Measurements from ENCODE around the gene USP53.

Gene USP53

GRCh38 chr4:119260528-119260927 is 48.0 kb downstream of the USP53 start:
- Histone ChIP-seq H3K4me2 (ENCODE audit: low read depth, low read length, poor library complexity, severe bottlenecking) (no peak overlapping the region), H3F3A (ENCODE audit: insufficient read depth) (no peaks in the 10 kb centered on the region), H3K36me3 (ENCODE audit: low read length) (no peaks in the 10 kb centered on the region)

GRCh38 chr4:119261986-119262385 is 49.5 kb downstream of the USP53 start:
- TF ChIP-seq EZH2phosphoT487 (conservative IDR thresholded peaks at IDR 0.05; ENCODE audit: low read length) (no peak), CTCF (IDR thresholded peaks at IDR 0.05; ENCODE audit: insufficient read depth, low read length, poor library complexity, severe bottlenecking) (no peak)
- Histone ChIP-seq H3K27ac (ENCODE audit: low read depth, low read length) (no peak overlapping the region), H3K36me3 (ENCODE audit: low read length) (no peaks in the 10 kb centered on the region), H3F3A (ENCODE audit: insufficient read depth) (no peaks in the 10 kb centered on the region), H3K4me3 (ENCODE audit: insufficient read depth, low read length, poor library complexity, severe bottlenecking) (no peak overlapping the region), H3K9me3 (ENCODE audit: insufficient read depth, low read length) (no peaks in the 10 kb centered on the region), H3K27me3 (ENCODE audit: low read length) (no peaks in the 10 kb centered on the region), H2AFZ (ENCODE audit: low read depth, low read length, severe bottlenecking) (no peak overlapping the region), H3K79me2 (ENCODE audit: insufficient read depth, low read length) (no peaks in the 10 kb centered on the region), H4K20me1 (ENCODE audit: low read depth, low read length) (no peaks in the 10 kb centered on the region), H3K4me2 (ENCODE audit: low read depth, low read length, poor library complexity, severe bottlenecking) (no peak overlapping the region), H3K9me2 (replicated peaks; ENCODE audit: insufficient read depth, low read length) (no peaks in the 10 kb centered on the region), H3K9ac (ENCODE audit: low read length) (no peak overlapping the region)

More at GRCh38 chr4:119260528-119260927, 48.0 kb downstream of the USP53 start:
- TF ChIP-seq EZH2phosphoT487 (conservative IDR thresholded peaks at IDR 0.05; ENCODE audit: low read length) (no peak), CTCF (IDR thresholded peaks at IDR 0.05; ENCODE audit: insufficient read depth, low read length, poor library complexity, severe bottlenecking) (no peak)
- no peak overlapping the region for H3K27ac ChIP-seq (ENCODE audit: low read depth, low read length)
- H4K20me1 ChIP-seq (ENCODE audit: low read depth, low read length), result no peaks in the 10 kb centered on the region
- no peaks in the 10 kb centered on the region for H3K79me2 ChIP-seq (ENCODE audit: insufficient read depth, low read length)
- H3K9me3 ChIP-seq (ENCODE audit: insufficient read depth, low read length), result no peaks in the 10 kb centered on the region
- H3K4me3 ChIP-seq (ENCODE audit: insufficient read depth, low read length, poor library complexity, severe bottlenecking), result no peak overlapping the region
- H2AFZ ChIP-seq (ENCODE audit: low read depth, low read length, severe bottlenecking), result no peak overlapping the region
- no peaks in the 10 kb centered on the region for H3K9me2 ChIP-seq (replicated peaks; ENCODE audit: insufficient read depth, low read length)
- no peak overlapping the region for H3K9ac ChIP-seq (ENCODE audit: low read length)
- no peaks in the 10 kb centered on the region for H3K27me3 ChIP-seq (ENCODE audit: low read length)

GRCh38 chr4:119264743-119265142 is 52.2 kb downstream of the USP53 start:
- Histone ChIP-seq H3K27ac (ENCODE audit: low read depth, low read length) (no peak overlapping the region), H3K36me3 (ENCODE audit: low read length) (no peaks in the 10 kb centered on the region), H2AFZ (ENCODE audit: low read depth, low read length, severe bottlenecking) (no peak overlapping the region), H3K79me2 (ENCODE audit: insufficient read depth, low read length) (no peaks in the 10 kb centered on the region), H3F3A (ENCODE audit: insufficient read depth) (no peaks in the 10 kb centered on the region), H3K9me3 (ENCODE audit: insufficient read depth, low read length) (no peaks in the 10 kb centered on the region), H3K27me3 (ENCODE audit: low read length) (no peaks in the 10 kb centered on the region), H4K20me1 (ENCODE audit: low read depth, low read length) (no peaks in the 10 kb centered on the region), H3K9ac (ENCODE audit: low read length) (no peak overlapping the region), H3K4me2 (ENCODE audit: low read depth, low read length, poor library complexity, severe bottlenecking) (no peak overlapping the region), H3K4me3 (ENCODE audit: insufficient read depth, low read length, poor library complexity, severe bottlenecking) (no peak overlapping the region), H3K9me2 (replicated peaks; ENCODE audit: insufficient read depth, low read length) (no peaks in the 10 kb centered on the region)
- TF ChIP-seq EZH2phosphoT487 (conservative IDR thresholded peaks at IDR 0.05; ENCODE audit: low read length), result no peak

- Histone ChIP-seq H2AFZ (ENCODE audit: low read depth, low read length, severe bottlenecking) (no peak overlapping the region), H4K20me1 (ENCODE audit: low read depth, low read length) (no peaks in the 10 kb centered on the region), H3F3A (ENCODE audit: insufficient read depth) (no peaks in the 10 kb centered on the region), H3K27ac (ENCODE audit: low read depth, low read length) (no peak overlapping the region), H3K4me2 (ENCODE audit: low read depth, low read length, poor library complexity, severe bottlenecking) (no peak overlapping the region), H3K36me3 (ENCODE audit: low read length) (no peaks in the 10 kb centered on the region), H3K27me3 (ENCODE audit: low read length) (no peaks in the 10 kb centered on the region), H3K9ac (ENCODE audit: low read length) (no peak overlapping the region), H3K4me3 (ENCODE audit: insufficient read depth, low read length, poor library complexity, severe bottlenecking) (no peak overlapping the region), H3K9me2 (replicated peaks; ENCODE audit: insufficient read depth, low read length) (no peaks in the 10 kb centered on the region), H3K9me3 (ENCODE audit: insufficient read depth, low read length) (no peaks in the 10 kb centered on the region), H3K79me2 (ENCODE audit: insufficient read depth, low read length) (no peaks in the 10 kb centered on the region)
- no peak for TF ChIP-seq EZH2phosphoT487 (conservative IDR thresholded peaks at IDR 0.05; ENCODE audit: low read length)
- no peak for TF ChIP-seq CTCF (IDR thresholded peaks at IDR 0.05; ENCODE audit: insufficient read depth, low read length, poor library complexity, severe bottlenecking)
Measured at GRCh38 chr4:119266153-119266552, 53.6 kb downstream of the USP53 start.

Data from SU-DHL-6 (cell line).